ENCODE data around the gene UPF2.

Gene UPF2

GRCh38 chr10:11919271-11919670 lies 123.3 kb downstream of the UPF2 start:
- Histone ChIP-seq H3K9ac (ENCODE audit: low read depth, low read length) (no peak overlapping the region), H3K27ac (ENCODE audit: low read length) (no peak overlapping the region), H3K4me3 (ENCODE audit: low read length) (no peak overlapping the region), H3K4me1 (ENCODE audit: insufficient read depth, low read length) (0 out of 2 replicates have a peak, but pooled peaks cover 4% of the 10 kb centered on the region), H3K9me3 (ENCODE audit: insufficient read depth, low read depth, low read length) (no peaks in the 10 kb centered on the region), H3K36me3 (ENCODE audit: insufficient read depth, low read depth, low read length) (peaks cover 32% of the 10 kb centered on the region), H3K27me3 (ENCODE audit: insufficient read depth, low read length) (no peaks in the 10 kb centered on the region)

DNA sequence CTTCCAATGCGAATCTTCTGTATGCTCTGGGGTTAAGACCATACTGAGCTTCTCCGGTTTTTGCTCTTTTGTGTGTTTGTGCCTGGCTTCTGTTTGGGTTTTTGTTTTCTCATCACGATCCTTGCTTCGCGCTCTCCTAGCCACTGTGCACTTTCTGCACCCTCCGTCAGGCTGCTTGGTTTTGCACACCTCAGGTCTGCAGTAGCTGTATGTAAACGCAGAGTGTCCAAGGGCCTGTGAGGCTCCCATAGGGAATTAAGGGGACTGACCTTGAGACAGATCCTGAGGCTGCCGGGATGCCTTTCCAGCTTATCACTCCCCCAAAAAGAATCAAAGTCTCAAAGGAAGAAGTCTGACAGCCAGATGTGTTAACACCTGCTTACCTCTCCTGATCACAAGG lies 124.2 kb downstream of the UPF2 start:
- Histone ChIP-seq H3K27ac (ENCODE audit: low read length) (no peak overlapping the region), H3K9me3 (ENCODE audit: insufficient read depth, low read depth, low read length) (no peaks in the 10 kb centered on the region), H3K36me3 (ENCODE audit: insufficient read depth, low read depth, low read length) (peaks cover 32% of the 10 kb centered on the region), H3K9ac (ENCODE audit: low read depth, low read length) (no peak overlapping the region), H3K4me1 (ENCODE audit: insufficient read depth, low read length) (0 out of 2 replicates have a peak, but pooled peaks cover 4% of the 10 kb centered on the region), H3K4me3 (ENCODE audit: low read length) (no peak overlapping the region), H3K27me3 (ENCODE audit: insufficient read depth, low read length) (no peaks in the 10 kb centered on the region)

DNA sequence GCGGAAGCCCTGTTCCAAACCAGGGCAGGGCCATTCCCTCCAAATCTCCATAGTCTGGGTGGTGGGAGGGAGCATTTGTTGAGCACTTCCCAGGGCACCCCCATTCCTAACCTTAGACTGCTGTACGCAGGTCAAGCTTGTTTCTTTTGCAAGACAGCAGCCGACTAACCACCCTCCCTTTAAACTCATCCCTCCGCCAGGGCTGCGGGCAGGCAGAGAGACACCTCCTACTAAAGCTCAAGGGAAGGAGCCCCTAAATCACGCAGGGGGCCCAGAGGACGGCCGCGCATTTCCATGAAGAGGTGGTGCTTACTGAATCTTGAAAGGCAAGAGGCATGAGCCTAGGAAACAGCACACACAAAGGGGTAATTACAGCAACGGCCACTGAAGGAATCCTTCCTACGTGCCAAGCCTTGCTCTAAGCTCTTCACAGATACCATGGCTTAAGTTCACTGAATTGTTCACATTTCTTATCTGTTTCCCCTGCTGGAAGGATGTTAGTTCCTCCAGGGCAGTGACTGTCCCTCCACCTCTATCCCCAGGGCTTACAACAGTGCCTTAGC lies 129.4 kb downstream of the UPF2 start:
- Histone ChIP-seq H3K9me3 (ENCODE audit: insufficient read depth, low read depth, low read length) (no peaks in the 10 kb centered on the region), H3K4me3 (ENCODE audit: low read length) (no peak overlapping the region; the same call in 1 of the 2 replicates), H3K4me1 (ENCODE audit: insufficient read depth, low read length) (no peaks in the 10 kb centered on the region), H3K36me3 (ENCODE audit: insufficient read depth, low read depth, low read length) (no peaks in the 10 kb centered on the region), H3K27me3 (ENCODE audit: insufficient read depth, low read length) (no peaks in the 10 kb centered on the region), H3K27ac (ENCODE audit: low read length) (no peak overlapping the region), H3K9ac (ENCODE audit: low read depth, low read length) (no peak overlapping the region)

DNA sequence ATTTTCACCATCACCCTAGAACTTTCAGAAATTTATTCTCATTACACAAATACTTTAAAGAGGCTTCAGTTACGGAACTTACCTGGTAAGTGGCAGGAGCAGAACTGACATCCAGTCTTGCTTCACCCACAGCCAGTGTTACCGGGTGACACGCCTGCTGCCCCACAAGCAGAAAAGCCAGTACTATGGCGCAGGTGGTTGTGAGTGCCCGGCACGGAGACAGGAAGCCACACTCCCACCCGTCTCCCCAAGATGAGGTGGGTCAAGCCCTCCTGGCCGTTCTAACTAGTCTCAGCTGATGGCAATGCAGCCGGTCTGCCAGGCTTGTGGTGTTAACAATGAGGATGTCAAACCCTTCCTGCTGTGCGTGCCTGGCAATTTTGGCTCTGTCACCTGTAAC lies 132.5 kb downstream of the UPF2 start:
- no peaks in the 10 kb centered on the region for H3K36me3 ChIP-seq (ENCODE audit: insufficient read depth, low read depth, low read length)
- no peak overlapping the region for H3K4me3 ChIP-seq (ENCODE audit: low read length)
- no peak overlapping the region for H3K27ac ChIP-seq (ENCODE audit: low read length)
- H3K27me3 ChIP-seq (ENCODE audit: insufficient read depth, low read length), result no peaks in the 10 kb centered on the region
- no peaks in the 10 kb centered on the region for H3K4me1 ChIP-seq (ENCODE audit: insufficient read depth, low read length)
- H3K9me3 ChIP-seq (ENCODE audit: insufficient read depth, low read depth, low read length), result no peaks in the 10 kb centered on the region
- no peak overlapping the region for H3K9ac ChIP-seq (ENCODE audit: low read depth, low read length)

DNA sequence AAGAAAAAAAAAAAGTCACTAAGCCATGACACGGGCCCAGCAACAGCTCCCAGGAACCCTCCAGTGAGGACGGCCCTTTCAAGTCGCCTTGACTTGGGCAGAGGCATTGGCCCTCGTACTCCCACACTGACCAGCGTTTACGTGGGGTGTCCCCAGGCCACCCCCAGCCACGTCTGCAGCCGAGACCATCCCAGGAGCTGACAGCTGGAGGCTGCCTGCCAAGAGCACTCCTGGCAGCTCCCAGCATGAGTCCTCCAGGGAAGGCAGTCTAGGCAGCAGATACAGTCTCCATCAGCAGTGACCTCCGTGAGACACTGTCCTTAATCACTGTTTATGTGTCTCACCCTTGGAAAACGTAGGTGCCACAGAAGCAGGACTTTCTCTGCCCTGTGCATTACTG lies 133.0 kb downstream of the UPF2 start:
- no peak overlapping the region for H3K27ac ChIP-seq (ENCODE audit: low read length)
- no peaks in the 10 kb centered on the region for H3K27me3 ChIP-seq (ENCODE audit: insufficient read depth, low read length)
- no peak overlapping the region for H3K9ac ChIP-seq (ENCODE audit: low read depth, low read length)
- no peaks in the 10 kb centered on the region for H3K36me3 ChIP-seq (ENCODE audit: insufficient read depth, low read depth, low read length)
- no peaks in the 10 kb centered on the region for H3K4me1 ChIP-seq (ENCODE audit: insufficient read depth, low read length)
- no peak overlapping the region for H3K4me3 ChIP-seq (ENCODE audit: low read length)
- no peaks in the 10 kb centered on the region for H3K9me3 ChIP-seq (ENCODE audit: insufficient read depth, low read depth, low read length)

DNA sequence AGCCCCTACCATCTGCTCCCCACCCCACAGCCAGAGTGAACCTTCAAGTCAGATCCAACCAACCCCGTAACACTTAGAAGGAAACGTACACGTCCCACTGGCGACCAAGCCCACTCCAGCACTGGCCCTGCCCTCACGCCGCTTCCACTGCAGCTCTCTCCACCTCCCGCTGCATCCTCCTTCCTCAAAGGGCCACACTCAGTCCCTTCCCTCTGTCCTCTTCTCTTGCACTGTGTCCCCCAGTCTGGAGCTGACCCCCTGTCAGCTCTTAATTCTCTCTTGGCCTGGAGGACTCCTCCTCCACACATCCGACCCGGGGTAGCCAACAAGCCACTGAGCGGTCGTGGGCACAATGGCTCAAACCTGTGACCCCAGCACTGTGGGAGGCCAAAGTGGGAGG lies 133.6 kb downstream of the UPF2 start:
- H3K27ac ChIP-seq (ENCODE audit: low read length), result no peak overlapping the region
- no peaks in the 10 kb centered on the region for H3K27me3 ChIP-seq (ENCODE audit: insufficient read depth, low read length)
- no peaks in the 10 kb centered on the region for H3K4me1 ChIP-seq (ENCODE audit: insufficient read depth, low read length)
- no peaks in the 10 kb centered on the region for H3K9me3 ChIP-seq (ENCODE audit: insufficient read depth, low read depth, low read length)
- H3K4me3 ChIP-seq (ENCODE audit: low read length), result no peak overlapping the region
- no peaks in the 10 kb centered on the region for H3K36me3 ChIP-seq (ENCODE audit: insufficient read depth, low read depth, low read length)
- H3K9ac ChIP-seq (ENCODE audit: low read depth, low read length), result no peak overlapping the region

- Histone ChIP-seq H3K36me3 (ENCODE audit: insufficient read depth, low read depth, low read length) (no peaks in the 10 kb centered on the region), H3K4me3 (ENCODE audit: low read length) (no peak overlapping the region), H3K9ac (ENCODE audit: low read depth, low read length) (no peak overlapping the region), H3K9me3 (ENCODE audit: insufficient read depth, low read depth, low read length) (no peaks in the 10 kb centered on the region), H3K27ac (ENCODE audit: low read length) (no peak overlapping the region), H3K27me3 (ENCODE audit: insufficient read depth, low read length) (no peaks in the 10 kb centered on the region), H3K4me1 (ENCODE audit: insufficient read depth, low read length) (no peaks in the 10 kb centered on the region)
These were observed 134.1 kb downstream of the UPF2 start for GRCh38 chr10:11908536-11908935.

DNA sequence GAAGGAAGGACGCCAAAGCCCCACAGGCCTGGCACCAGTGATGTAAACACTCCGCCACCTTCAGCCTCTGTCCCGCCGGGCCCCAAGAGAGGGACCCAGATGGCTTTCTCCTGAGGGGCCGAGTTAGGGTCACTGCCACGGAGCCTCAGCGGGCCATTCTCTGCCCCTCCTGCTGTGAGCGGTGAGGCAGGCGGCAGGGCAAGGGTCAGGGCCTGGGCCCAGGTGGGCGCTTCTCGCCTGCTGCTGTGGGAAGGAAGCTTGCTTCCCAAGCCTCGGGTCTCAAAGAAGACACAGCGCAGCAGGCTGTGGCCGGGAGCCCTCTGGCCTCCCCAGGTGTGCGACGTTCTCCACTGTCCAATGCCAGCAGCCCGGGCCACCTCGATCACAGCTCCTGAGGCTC lies 134.7 kb downstream of the UPF2 start:
- Histone ChIP-seq H3K27ac (ENCODE audit: low read length) (no peak overlapping the region), H3K9ac (ENCODE audit: low read depth, low read length) (no peak overlapping the region), H3K9me3 (ENCODE audit: insufficient read depth, low read depth, low read length) (no peaks in the 10 kb centered on the region), H3K27me3 (ENCODE audit: insufficient read depth, low read length) (no peaks in the 10 kb centered on the region), H3K36me3 (ENCODE audit: insufficient read depth, low read depth, low read length) (no peaks in the 10 kb centered on the region), H3K4me3 (ENCODE audit: low read length) (no peak overlapping the region), H3K4me1 (ENCODE audit: insufficient read depth, low read length) (no peaks in the 10 kb centered on the region)

DNA sequence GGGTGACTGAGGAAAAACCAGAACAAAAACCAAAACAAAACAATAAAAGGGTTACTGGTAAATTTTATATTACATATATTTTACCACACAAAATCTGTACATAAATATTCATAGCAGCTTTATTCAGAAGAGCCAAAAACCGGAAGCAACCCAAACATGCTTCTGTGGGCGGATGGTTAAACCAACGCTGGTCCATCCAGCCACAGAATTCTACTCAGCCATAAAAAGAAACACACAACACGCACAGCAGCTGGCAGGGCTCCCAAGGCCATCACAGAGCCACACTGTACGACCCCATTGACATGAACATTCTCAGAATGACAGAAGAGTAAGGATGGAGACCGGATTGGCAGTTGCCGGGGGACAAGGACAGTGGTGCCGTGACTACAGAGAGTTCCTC lies 135.9 kb downstream of the UPF2 start:
- Histone ChIP-seq H3K27ac (ENCODE audit: low read length) (no peak overlapping the region), H3K4me3 (ENCODE audit: low read length) (no peak overlapping the region), H3K9ac (ENCODE audit: low read depth, low read length) (no peak overlapping the region), H3K36me3 (ENCODE audit: insufficient read depth, low read depth, low read length) (no peaks in the 10 kb centered on the region), H3K9me3 (ENCODE audit: insufficient read depth, low read depth, low read length) (no peaks in the 10 kb centered on the region), H3K27me3 (ENCODE audit: insufficient read depth, low read length) (no peaks in the 10 kb centered on the region), H3K4me1 (ENCODE audit: insufficient read depth, low read length) (peaks cover 2% of the 10 kb centered on the region; the same call in 1 of the 2 replicates)

DNA sequence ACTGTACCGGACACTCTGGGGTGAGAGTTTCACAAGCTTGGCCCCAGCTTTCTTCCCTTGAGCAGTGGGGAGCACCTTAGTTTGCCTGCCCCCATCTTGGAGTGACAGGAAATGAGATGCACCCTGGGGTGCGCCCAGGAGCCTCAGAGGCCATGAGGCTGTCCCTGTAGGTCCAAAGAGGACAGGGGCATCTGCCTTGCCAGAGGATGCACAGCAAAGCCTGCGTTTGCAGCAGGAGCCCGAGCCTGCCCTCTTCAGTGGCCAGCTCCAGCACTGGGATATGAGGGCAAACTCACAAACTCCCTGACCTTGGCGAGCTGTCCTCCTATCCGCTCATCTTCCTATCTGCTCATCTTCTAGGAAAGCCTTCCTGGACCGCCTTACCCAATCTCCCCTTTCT lies 140.0 kb downstream of the UPF2 start:
- Histone ChIP-seq H3K9ac (ENCODE audit: low read depth, low read length) (no peak overlapping the region), H3K4me1 (ENCODE audit: insufficient read depth, low read length) (peaks cover 7% of the 10 kb centered on the region)

GRCh38 chr10:11901833-11902475 lies 140.7 kb downstream of the UPF2 start:
- H3K27me3 ChIP-seq (ENCODE audit: insufficient read depth, low read length), result no peaks in the 10 kb centered on the region
- H3K4me3 ChIP-seq (ENCODE audit: low read length), result no peak overlapping the region
- H3K27ac ChIP-seq (ENCODE audit: low read length), result no peak overlapping the region
- no peaks in the 10 kb centered on the region for H3K36me3 ChIP-seq (ENCODE audit: insufficient read depth, low read depth, low read length)
- peaks cover 7% of the 10 kb centered on the region for H3K4me1 ChIP-seq (ENCODE audit: insufficient read depth, low read length)
- no peaks in the 10 kb centered on the region for H3K9me3 ChIP-seq (ENCODE audit: insufficient read depth, low read depth, low read length)
- no peak overlapping the region for H3K9ac ChIP-seq (ENCODE audit: low read depth, low read length)

More for the DNA sequence above, 140.0 kb downstream of the UPF2 start:
- no peaks in the 10 kb centered on the region for H3K9me3 ChIP-seq (ENCODE audit: insufficient read depth, low read depth, low read length)
- H3K4me3 ChIP-seq (ENCODE audit: low read length), result no peak overlapping the region
- H3K36me3 ChIP-seq (ENCODE audit: insufficient read depth, low read depth, low read length), result no peaks in the 10 kb centered on the region
- H3K27me3 ChIP-seq (ENCODE audit: insufficient read depth, low read length), result no peaks in the 10 kb centered on the region
- no peak overlapping the region for H3K27ac ChIP-seq (ENCODE audit: low read length)

DNA sequence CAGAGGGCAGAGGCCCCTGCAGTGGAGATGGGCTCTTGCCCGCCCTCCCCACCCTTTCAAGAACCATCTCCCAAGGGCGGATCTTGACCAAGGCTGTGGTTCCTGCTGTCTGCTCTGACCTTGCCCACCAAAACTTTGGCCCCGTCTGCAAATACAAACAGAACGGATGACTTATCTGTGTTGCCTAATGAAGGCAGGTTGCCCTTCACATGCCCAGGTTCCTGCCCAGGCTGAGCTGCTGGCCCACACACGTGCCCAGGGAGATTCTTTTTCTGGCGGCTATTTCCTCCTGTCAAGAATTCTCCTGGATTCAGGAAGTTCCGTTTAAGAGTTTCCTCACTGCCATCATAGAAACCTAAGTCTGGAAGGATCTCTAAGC lies 141.2 kb downstream of the UPF2 start:
- Histone ChIP-seq H3K4me3 (ENCODE audit: low read length) (no peak overlapping the region), H3K27ac (ENCODE audit: low read length) (no peak overlapping the region), H3K4me1 (ENCODE audit: insufficient read depth, low read length) (peaks cover 7% of the 10 kb centered on the region), H3K9ac (ENCODE audit: low read depth, low read length) (no peak overlapping the region), H3K27me3 (ENCODE audit: insufficient read depth, low read length) (no peaks in the 10 kb centered on the region), H3K9me3 (ENCODE audit: insufficient read depth, low read depth, low read length) (no peaks in the 10 kb centered on the region), H3K36me3 (ENCODE audit: insufficient read depth, low read depth, low read length) (no peaks in the 10 kb centered on the region)

All from iPS-20b (cell line).